IMR-90 (cell line): ENCODE data around the gene VAMP5. TPM values are rescaled to one million over a fixed set of nuclear protein-coding genes. Genes with fewer than 3 reads are reported as not detected.

Source experiments
- ATAC-seq: fragments of 200-7000 bp; cut with Tn5 transposase; 2 replicates; pipeline ENCODE4 v1.9.1; 2020; ENCODE audit warnings: low read depth, mild to moderate bottlenecking, moderate library complexity
- BruUV-seq: library from RNA; stranded (reverse); fragments of 400-500 nt; replicated peaks from 2 replicates; lab custom pipeline; 2021; lab: Mats Ljungman, UMichigan
- CTCF ChIA-PET: fragments of 300-600 bp; formaldehyde crosslinking; extraction: SDS; loops from one replicate; lab custom pipeline; 2021; ENCODE audit warnings: antibody characterized with exemption; lab: Yijun Ruan, JAX
- POLR2A ChIA-PET: fragments of 300-600 bp; sonication (Branson Sonifier 250); formaldehyde crosslinking; loops from one replicate; lab custom pipeline; 2022; ENCODE audit warnings: antibody characterized with exemption; ENCODE audit not compliant: unreplicated experiment; lab: Charles Lee
- DNase-seq: peaks from one replicate; pipeline ENCODE4 v3.0.0; 2013
- H2AFZ ChIP-seq: replicated peaks from 2 replicates; pipeline ENCODE3; 2013; ENCODE audit warnings: low read length, mild to moderate bottlenecking; ENCODE audit not compliant: poor library complexity
- H2AK5ac ChIP-seq: 2 replicates; pipeline ENCODE4 v1.6.1; 2013; ENCODE audit warnings: low read depth, low read length, inconsistent platforms
- H2AK9ac ChIP-seq: replicated peaks from 2 replicates; pipeline ENCODE3; 2013; ENCODE audit warnings: mild to moderate bottlenecking, low read depth, low read length, moderate library complexity; ENCODE audit not compliant: poor library complexity
- H2BK120ac ChIP-seq: 2 replicates; pipeline ENCODE4 v1.6.1; 2013; ENCODE audit warnings: low read depth, low read length, inconsistent platforms
- H2BK15ac ChIP-seq: 3 replicates; pipeline ENCODE4 v1.6.1; 2013; ENCODE audit warnings: low read depth, low read length, inconsistent platforms
- H2BK20ac ChIP-seq: 2 replicates; pipeline ENCODE4 v1.6.1; 2013; ENCODE audit warnings: low read depth, mild to moderate bottlenecking, inconsistent platforms, low read length, moderate library complexity
- H2BK5ac ChIP-seq: 2 replicates; pipeline ENCODE4 v1.6.1; 2013; ENCODE audit warnings: mild to moderate bottlenecking, low read depth, low read length, inconsistent platforms; ENCODE audit not compliant: poor library complexity, severe bottlenecking
- H3K14ac ChIP-seq: replicated peaks from 2 replicates; pipeline ENCODE4 v1.6.1; 2013; ENCODE audit warnings: low read depth, low read length, inconsistent platforms
- H3K18ac ChIP-seq: 2 replicates; pipeline ENCODE4 v1.6.1; 2013; ENCODE audit warnings: low read depth, low read length, control low read depth
- H3K23ac ChIP-seq: 2 replicates; pipeline ENCODE4 v1.6.1; 2013; ENCODE audit warnings: low read depth, low read length, inconsistent platforms
- H3K27ac ChIP-seq: 2 replicates; pipeline ENCODE4 v1.5.1; 2013; ENCODE audit warnings: mild to moderate bottlenecking, control low read depth, low read length; ENCODE audit not compliant: insufficient read depth
- H3K27me3 ChIP-seq: 2 replicates; pipeline ENCODE4 v1.6.1; 2013; ENCODE audit warnings: low read length; ENCODE audit not compliant: control insufficient read depth, insufficient read depth
- H3K36me3 ChIP-seq: 2 replicates; pipeline ENCODE4 v1.6.1; 2013; ENCODE audit warnings: low read length, mixed read lengths; ENCODE audit not compliant: control insufficient read depth, insufficient read depth
- H3K4ac ChIP-seq: 2 replicates; pipeline ENCODE4 v1.6.1; 2013; ENCODE audit warnings: low read depth, low read length, inconsistent platforms
- H3K4me1 ChIP-seq: 2 replicates; pipeline ENCODE4 v1.6.1; 2013; ENCODE audit warnings: low read length, mixed read lengths; ENCODE audit not compliant: control insufficient read depth, insufficient read depth
- H3K4me2 ChIP-seq: 2 replicates; pipeline ENCODE4 v1.6.1; 2013; ENCODE audit warnings: low read depth, mild to moderate bottlenecking, control low read depth, low read length, moderate library complexity
- H3K4me3 ChIP-seq: 2 replicates; pipeline ENCODE4 v1.5.1; 2013; ENCODE audit warnings: low read depth, mild to moderate bottlenecking, control low read depth, low read length, moderate library complexity; ENCODE audit not compliant: insufficient read depth
- H3K56ac ChIP-seq: 2 replicates; pipeline ENCODE4 v1.6.1; 2013; ENCODE audit warnings: low read length, inconsistent platforms; ENCODE audit not compliant: insufficient read depth; ENCODE audit errors: extremely low read depth
- H3K79me1 ChIP-seq, 2 experiments: 2 replicates each; pipeline ENCODE4 v1.6.1; 2013; ENCODE audit warnings: low read length in 2 of 2, inconsistent platforms in 1 of 2, low read depth in 1 of 2
- H3K9ac ChIP-seq: 2 replicates; pipeline ENCODE4 v1.6.1; 2013; ENCODE audit warnings: low read depth, low read length, control low read depth
- H3K9me1 ChIP-seq: 2 replicates; pipeline ENCODE4 v1.6.1; 2013; ENCODE audit warnings: low read length, inconsistent platforms; ENCODE audit not compliant: insufficient read depth
- H3K9me3 ChIP-seq: 2 replicates; pipeline ENCODE4 v1.6.1; 2013; ENCODE audit warnings: low read length; ENCODE audit not compliant: control insufficient read depth, insufficient read depth
- H4K20me1 ChIP-seq: 2 replicates; pipeline ENCODE4 v1.6.1; 2013; ENCODE audit warnings: low read length, inconsistent platforms; ENCODE audit not compliant: insufficient read depth
- H4K5ac ChIP-seq: 2 replicates; pipeline ENCODE4 v1.6.1; 2013; ENCODE audit warnings: mild to moderate bottlenecking, low read depth, low read length, control low read depth
- H4K8ac ChIP-seq, 2 experiments: 2 replicates each; pipeline ENCODE4 v1.6.1; 2013; ENCODE audit warnings: low read depth in 2 of 2, low read length in 2 of 2, control low read depth in 1 of 2, inconsistent platforms in 1 of 2
- H4K91ac ChIP-seq: 2 replicates; pipeline ENCODE4 v1.6.1; 2013; ENCODE audit warnings: low read depth, low read length, inconsistent platforms; ENCODE audit not compliant: insufficient read depth
- BHLHE40 ChIP-seq: fragments of 150-350 bp; IDR thresholded peaks from 2 replicates; pipeline ENCODE4 v1.6.1; 2016; ENCODE audit warnings: mild to moderate bottlenecking, low read depth, low read length
- CHD1 ChIP-seq: IDR thresholded peaks from 2 replicates; pipeline ENCODE4 v1.6.1; 2012; ENCODE audit warnings: low read depth, low read length, improper control_type of control experiment
- CTCF ChIP-seq: conservative IDR thresholded peaks from 2 replicates; pipeline ENCODE4 v1.5.1; 2012; ENCODE audit warnings: mild to moderate bottlenecking, low read depth, low read length, improper control_type of control experiment
- ELK1 ChIP-seq: fragments of 150-350 bp; IDR thresholded peaks from 2 replicates; pipeline ENCODE4 v1.6.1; 2016; ENCODE audit warnings: low read depth, mild to moderate bottlenecking, low read length, moderate library complexity, borderline replicate concordance
- FOS ChIP-seq: fragments of 150-350 bp; IDR thresholded peaks from 2 replicates; pipeline ENCODE4 v1.6.1; 2016; ENCODE audit warnings: low read depth, low read length
- MAFK ChIP-seq: IDR thresholded peaks from 2 replicates; pipeline ENCODE4 v1.6.1; 2012; ENCODE audit warnings: low read depth, low read length, improper control_type of control experiment
- MXI1 ChIP-seq: IDR thresholded peaks from 2 replicates; pipeline ENCODE4 v1.6.1; 2012; ENCODE audit warnings: low read depth, mild to moderate bottlenecking, low read length, moderate library complexity, borderline replicate concordance
- NFE2L2 ChIP-seq: fragments of 150-350 bp; IDR thresholded peaks from 2 replicates; pipeline ENCODE4 v1.6.1; 2016; ENCODE audit warnings: low read depth, mild to moderate bottlenecking, low read length
- POLR2A ChIP-seq: IDR thresholded peaks from 2 replicates; pipeline ENCODE4 v1.6.1; 2012; ENCODE audit warnings: mild to moderate bottlenecking, low read depth, low read length
- RAD21 ChIP-seq: IDR thresholded peaks from 2 replicates; pipeline ENCODE4 v1.6.1; 2012; ENCODE audit warnings: low read length, improper control_type of control experiment
- RCOR1 ChIP-seq: IDR thresholded peaks from 2 replicates; pipeline ENCODE4 v1.6.1; 2012; ENCODE audit warnings: mild to moderate bottlenecking, low read length, improper control_type of control experiment; ENCODE audit not compliant: insufficient replicate concordance
- RFX5 ChIP-seq: IDR thresholded peaks from 2 replicates; pipeline ENCODE4 v1.8.0; 2012; ENCODE audit warnings: low read depth, mild to moderate bottlenecking, low read length, moderate library complexity
- USF2 ChIP-seq: fragments of 150-350 bp; IDR thresholded peaks from 2 replicates; pipeline ENCODE4 v1.6.1; 2017; ENCODE audit warnings: mild to moderate bottlenecking, antibody characterized with exemption, low read length, low read depth
- WGBS, 2 experiments: methylation state at CpG; one replicate each; pipeline versions ENCODE4 v1.1.5 to v1.1.7; 2013; ENCODE audit warnings: missing lambda C conversion rate in 2 of 2; ENCODE audit not compliant: insufficient read length in 1 of 2; ENCODE audit errors: extremely low coverage in 2 of 2; 5-methylcytosine and 5-hydroxymethylcytosine counted together
- dilution Hi-C: fragments of 300-500 bp; cut with HindIII; formaldehyde crosslinking; loops from one replicate; pipeline ENCODE4 v1.14.3; 2018; ENCODE audit warnings: low sequenced_read_pairs; ENCODE audit not compliant: unreplicated experiment
- in situ Hi-C: fragments of 300-500 bp; cut with MboI; formaldehyde crosslinking; loops from 3 replicates; pipeline ENCODE4 v1.14.3; 2019; ENCODE audit warnings: low sequenced_read_pairs, inconsistent platforms, mixed read lengths
- intact Hi-C: fragments of 100-400 bp; cut with micrococcal nuclease; formaldehyde crosslinking; loops from 2 replicates; pipeline ENCODE4 v1.10.0; 2022
- polyA plus RNA-seq, 3 experiments: library from polyadenylated mRNA; depleted of rRNA; stranded (reverse); fragments of >200 nt; gene quantifications; 2 replicates each; pipeline ENCODE4 v1.2.3, GENCODE V29; 2012; ENCODE audit warnings: low replicate concordance in 1 of 3
- total RNA-seq: library from RNA; depleted of rRNA; stranded (reverse); fragments of >200 nt; gene quantifications from 2 replicates; pipeline ENCODE4 v1.2.3, GENCODE V29; 2012

Gene VAMP5
- total and polyA plus RNA-seq, 2 of the 4 experiments (the other 2 are of a cell fraction) = 13.8 to 103 TPM

- Histone ChIP-seq H3K9ac (peak overlapping the region; percentile 22; the same call in 1 of the 2 replicates), H2BK120ac (no peak overlapping the region), H2BK5ac (peak overlapping the region; percentile 14), H3K23ac (peak overlapping the region; percentile 54; the same call in 1 of the 2 replicates), H3K9me3 (no peaks in the 10 kb centered on the region), H2AK9ac (no peak overlapping the region), H3K36me3 (peaks cover 35% of the 10 kb centered on the region), H3K27me3 (no peaks in the 10 kb centered on the region), H3K18ac (no peak overlapping the region), H3K9me1 (0 out of 2 replicates have a peak, but pooled peaks cover 8% of the 10 kb centered on the region), H4K8ac (no peak overlapping the region), H2AK5ac (no peak overlapping the region), H3K79me1 (peaks cover 20 to 51% of the 10 kb centered on the region in 2 experiments), H4K20me1 (peaks cover 75% of the 10 kb centered on the region), H3K27ac (no peak overlapping the region), H3K14ac (no peak overlapping the region; the same call in none of the 2 replicates), H3K56ac (no peak overlapping the region), H3K4me1 (peaks cover 10% of the 10 kb centered on the region), H2AFZ (no peak overlapping the region), H2BK20ac (no peak overlapping the region), H3K4ac (no peak overlapping the region), H3K4me3 (peak overlapping the region; percentile 10; the same call in 1 of the 2 replicates), H2BK15ac (no peak overlapping the region), H3K4me2 (peak overlapping the region; percentile 75), H4K91ac (no peak overlapping the region), H4K5ac (no peak overlapping the region)
- BruUV-seq = TSS peak; percentile 29
- ChIA-PET CTCF (interaction anchor here (1.2 to 1.5 kb wide), 2 partner anchors 121 to 122 kb away, joined by 3 to 4 read pairs; no protein-coding TSS in a partner anchor), POLR2A (interaction anchor here (0.7 to 3.6 kb wide), 3 partner anchors 9 to 124 kb away, joined by 5 to 42 read pairs (median 8); partner anchors contain the start of gene SH2D6)
- dilution Hi-C loops (no loop called here), in situ Hi-C loops (no loop called here), intact Hi-C loops (no loop called here)
- no peak for DNase-seq
- no CpG with 5 or more reads among the region's 5 CpGs for WGBS, 2 experiments
- ATAC-seq = no peak
- TF ChIP-seq POLR2A = no peak
- no peak for TF ChIP-seq MAFK
- no peak for TF ChIP-seq MXI1
- TF ChIP-seq ELK1 = no peak
- TF ChIP-seq RCOR1 = no peak
- TF ChIP-seq FOS = no peak
- no peak for TF ChIP-seq RAD21
- no peak for TF ChIP-seq NFE2L2
- no peak for TF ChIP-seq CHD1
- TF ChIP-seq USF2 = no peak
- TF ChIP-seq CTCF = no peak
- TF ChIP-seq RFX5 = no peak
- no peak for TF ChIP-seq BHLHE40
These were observed 42.3 kb upstream of the VAMP5 start for GRCh38 chr2:85541753-85542457.
